ENCODE results near the gene IGFN1.

Gene IGFN1

DNA sequence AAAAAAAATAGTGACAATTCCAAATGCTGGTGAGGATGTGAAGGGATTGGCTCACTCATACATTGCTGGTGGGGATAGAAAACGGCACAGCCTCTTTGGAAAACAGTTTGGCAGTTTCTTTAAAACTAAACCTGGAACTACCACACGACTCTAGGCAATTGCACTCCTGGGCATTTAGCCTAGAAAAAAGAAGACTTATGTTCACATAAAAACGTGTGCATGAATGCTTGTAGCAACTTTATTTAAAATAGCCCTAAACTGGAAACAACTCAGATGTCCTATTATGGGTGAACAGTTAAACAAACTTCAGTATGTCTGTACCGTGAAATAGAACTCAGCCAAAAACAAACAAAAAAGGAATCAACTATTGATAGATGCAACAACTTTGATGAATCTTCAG, 26.9 kb upstream of the IGFN1 start:
- no peak for DNase-seq (ENCODE audit: low spot score)

DNA sequence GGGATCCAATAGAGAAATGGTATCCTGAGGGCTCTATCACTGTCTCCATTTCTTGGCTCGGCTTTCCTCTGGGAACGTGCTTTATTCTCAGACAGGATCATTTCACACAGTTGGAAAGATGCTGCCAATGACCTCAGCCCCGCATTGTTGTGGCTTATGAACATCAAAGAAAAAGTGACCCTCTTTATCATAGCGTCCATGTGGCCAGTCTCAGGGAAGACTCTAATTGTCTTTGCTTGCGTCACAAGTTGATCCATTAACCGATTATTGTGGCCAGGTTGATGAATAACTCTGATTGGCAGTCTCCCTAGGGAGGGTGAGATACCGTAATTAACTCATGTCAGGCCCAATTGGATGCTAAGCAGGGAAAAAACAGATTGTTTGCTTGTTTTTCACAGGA, 26.0 kb upstream of the IGFN1 start:
- no peak for DNase-seq (ENCODE audit: low spot score)

DNA sequence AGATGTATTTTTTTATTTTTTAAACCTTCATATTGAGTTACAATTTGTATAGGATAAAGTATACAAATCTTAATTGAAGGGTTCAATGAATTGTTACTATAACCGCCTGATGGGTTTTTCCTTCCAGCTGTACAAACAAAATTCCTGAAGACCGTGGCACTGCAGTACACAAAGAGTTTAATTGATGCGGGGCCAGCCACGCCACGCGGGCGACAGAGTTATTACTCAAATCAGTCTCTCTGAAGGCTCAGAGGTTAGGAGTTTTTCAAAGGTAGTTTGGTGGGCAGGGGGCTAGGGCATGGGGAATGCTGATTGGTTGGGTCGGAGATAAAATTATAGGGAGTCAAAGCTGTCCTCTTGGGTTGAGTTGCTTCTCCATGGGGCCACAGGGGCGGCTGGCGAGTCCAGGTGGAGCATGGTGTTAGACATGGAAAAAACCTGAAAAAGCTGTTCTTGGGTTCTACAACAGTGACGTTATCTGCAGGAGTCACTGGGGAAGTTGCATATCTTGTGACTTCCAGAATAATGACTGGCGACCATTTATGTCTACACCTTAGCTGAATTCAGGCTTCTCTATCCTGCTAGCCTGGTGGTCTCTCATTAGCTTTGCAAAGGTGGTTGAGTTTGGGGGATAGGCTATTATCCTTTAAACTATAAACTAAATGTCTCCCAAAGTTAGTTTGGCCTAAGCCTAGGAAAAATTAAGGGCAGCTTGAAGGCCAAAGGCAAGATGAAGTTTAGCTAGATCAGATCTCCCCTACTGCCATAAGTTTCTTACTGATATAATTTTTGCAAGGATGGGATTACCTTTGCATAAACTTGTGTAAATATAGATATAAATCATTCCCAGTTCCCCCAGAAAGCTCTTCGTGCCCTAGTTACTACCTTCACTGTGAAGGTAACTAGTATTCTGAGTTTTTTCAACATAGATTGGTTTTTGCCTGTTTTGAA, 23.3 kb upstream of the IGFN1 start:
- no peak for DNase-seq (ENCODE audit: low spot score)

DNA sequence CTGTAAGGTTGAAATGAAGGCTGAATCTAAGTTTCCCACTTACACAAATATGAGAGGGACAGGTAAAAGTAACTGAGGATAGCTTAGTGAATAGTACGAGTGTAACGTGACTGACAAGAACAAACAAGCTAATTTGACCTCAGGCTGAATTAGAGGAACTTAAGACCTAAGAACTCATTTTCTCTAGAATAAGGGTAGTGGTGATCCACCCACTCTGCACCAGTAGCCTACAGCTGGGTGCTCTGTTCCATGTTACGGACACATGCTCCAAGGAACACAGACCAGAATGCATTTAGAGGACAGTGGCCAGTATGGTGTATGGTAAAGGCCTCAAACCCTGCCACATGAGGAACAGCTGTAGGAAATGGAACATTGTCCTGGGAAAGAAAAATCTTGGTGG, 21.4 kb upstream of the IGFN1 start:
- no peak for DNase-seq (ENCODE audit: low spot score)

DNA sequence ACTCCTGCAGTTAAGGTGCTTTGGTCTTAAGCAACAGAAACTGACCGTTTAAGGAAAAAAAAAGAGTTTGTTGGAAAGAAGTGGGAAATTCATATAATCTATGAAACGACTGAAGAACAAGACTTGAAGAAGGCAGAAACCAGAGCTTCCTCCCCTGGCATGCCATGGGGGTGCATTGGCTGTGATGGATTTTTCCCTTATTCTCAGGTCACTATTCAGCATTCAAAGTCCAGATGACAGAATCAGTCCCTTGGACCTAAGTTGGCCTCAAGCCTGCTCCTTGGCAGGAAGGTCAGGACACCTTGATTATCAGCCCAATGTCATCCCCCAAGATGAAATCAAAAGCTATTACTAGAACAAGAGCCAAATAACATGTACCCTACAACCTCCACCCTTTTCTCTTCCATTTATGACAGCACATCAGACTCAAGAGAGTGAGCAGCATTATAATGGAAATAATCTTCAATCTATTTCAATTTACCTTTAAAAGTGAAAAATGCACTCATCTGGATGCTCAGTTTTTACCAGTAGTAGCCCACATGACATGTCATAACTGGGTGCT, 20.6 kb upstream of the IGFN1 start:
- DNase-seq (ENCODE audit: low spot score) = no peak

DNA sequence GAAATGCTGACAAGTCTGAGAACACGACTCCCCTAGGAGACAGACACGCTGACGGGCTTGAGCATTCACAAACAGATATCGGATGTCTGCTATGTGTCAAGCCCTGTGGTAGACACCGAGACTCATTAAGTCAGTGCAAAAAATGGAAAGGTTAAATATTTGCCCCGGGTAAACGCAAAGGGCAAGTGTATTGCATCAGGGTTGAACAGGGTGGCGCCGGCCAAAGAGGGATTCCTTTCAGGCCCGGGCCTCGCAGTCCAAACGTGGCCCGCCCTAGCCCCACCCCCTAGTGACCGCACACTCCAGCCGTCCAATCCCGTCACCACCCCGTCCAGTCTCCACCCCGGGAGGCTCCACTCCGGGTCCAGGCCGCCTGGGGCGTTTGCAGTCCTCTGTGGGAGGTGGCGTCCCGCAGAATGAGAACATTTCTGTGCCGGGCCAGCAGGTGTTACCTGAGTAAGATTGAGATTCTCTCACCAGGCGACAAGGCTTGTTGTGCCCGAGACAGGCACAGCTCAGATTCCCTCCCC, 20.0 kb upstream of the IGFN1 start:
- DNase-seq (ENCODE audit: low spot score) = peak; percentile 96

DNA sequence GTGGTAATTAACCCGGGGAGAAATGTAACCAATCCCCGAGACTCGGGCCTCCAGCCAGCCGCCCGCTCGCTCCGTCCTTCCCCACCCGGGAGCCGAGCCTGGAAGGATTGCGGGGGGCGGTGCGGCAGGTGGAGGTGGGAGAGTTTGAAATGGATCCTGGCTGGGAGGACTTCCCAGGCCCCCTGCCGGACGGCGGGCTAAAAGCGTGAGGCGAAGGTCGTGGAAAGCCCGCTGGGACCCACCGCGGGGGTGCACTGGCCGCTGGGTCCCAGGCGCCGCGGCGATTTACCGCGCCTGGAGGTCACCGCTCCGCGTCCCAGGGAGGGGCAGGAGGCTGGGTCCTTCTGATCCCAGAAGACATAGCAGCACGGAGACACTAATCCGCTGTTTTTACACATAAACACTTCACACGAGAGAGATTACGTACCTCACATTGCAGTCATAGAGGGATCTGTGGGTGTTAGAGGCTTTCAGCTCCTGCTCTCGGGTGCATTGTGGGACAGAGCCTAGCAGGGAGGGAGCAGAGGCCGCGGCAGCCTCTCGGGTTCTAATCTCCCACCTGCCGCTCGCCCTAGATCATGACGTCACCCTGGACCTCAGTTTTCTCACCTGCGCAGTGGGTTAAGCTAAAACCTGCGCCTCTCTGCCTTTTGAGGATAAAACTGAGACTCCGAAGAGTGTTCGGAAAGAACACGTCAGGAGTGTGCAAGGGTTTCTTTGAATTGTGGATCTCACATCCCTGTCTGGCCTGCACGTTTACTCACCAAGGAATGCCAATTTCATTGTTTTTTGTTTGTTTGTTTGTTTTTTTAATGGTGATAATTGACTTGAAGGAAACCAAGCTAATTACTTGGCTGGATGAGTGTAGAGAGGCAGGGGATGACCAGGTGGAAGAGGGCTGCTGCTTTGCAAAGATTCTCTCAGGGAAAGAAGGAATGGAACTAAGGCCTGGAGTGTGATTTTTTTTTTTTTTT, 19.3 kb upstream of the IGFN1 start:
- peak; percentile 62 for DNase-seq (ENCODE audit: low spot score)

DNA sequence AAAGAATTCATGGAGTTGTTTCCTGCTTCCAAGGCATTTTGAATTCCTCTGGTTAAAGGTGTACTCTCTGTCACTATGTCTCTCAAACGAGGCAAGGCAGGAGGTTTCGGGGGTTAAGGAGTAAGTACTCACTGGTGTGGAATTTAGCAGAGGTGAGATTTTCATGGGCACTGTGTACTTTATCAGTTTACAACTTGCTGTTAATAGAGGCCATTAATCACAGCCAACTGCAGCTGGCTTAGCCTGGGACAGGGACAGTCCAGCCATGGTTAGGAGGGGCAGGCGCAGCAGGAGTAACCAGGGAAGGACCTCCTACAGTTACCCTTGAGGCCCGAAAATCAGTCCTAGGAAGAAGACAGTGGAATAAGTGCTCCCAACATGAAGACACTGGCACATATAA, 18.3 kb upstream of the IGFN1 start:
- no peak for DNase-seq (ENCODE audit: low spot score)

DNA sequence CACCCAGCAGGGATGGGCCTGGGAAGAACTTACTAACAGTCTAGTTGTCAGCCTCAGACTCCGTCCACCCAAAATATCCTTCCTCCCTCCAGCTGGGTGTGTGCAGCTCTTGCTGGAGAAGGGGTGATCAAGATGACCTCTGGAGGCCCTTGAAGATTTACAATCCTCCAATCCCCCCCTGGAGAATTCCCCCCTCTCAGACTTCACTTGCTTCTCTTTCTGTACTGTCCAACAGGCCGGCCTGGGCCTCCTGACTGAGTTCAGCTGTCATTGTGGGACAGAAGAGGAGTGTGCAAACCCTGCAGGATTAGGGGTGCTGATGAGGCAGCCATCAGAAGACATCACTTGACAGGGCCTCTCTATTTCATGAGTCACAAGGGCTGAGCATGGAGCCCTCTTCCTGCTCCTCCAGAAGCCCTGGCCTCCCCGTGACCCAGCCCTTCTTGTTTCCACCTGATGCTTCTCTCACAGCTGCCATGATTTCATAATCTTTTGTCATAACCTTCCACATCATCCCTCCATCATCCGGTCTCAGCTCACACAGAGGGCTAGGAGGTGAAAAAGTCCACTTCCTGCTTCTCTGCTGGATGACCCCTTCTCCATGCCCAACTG, 17.5 kb upstream of the IGFN1 start:
- no peak for DNase-seq (ENCODE audit: low spot score)

DNA sequence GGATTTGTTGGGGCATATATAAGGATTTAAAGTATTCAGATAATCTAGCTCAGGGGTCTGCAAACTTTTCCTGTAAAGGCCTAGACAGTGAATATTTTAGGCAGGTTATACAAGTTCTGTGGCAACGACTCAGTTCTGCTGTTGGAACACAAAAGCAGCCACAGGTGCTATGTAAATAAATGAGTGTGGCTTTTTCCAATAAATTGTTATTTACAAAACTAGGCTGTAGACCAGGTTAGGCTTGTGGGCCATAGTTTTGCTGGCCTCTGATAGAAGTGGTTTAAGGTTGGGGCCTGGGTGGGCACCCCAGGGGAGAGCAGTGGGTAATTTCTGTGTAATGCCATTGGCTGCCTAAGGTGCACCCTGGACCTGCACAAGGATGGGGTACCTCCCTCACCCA, 16.9 kb upstream of the IGFN1 start:
- no peak for DNase-seq (ENCODE audit: low spot score)

DNA sequence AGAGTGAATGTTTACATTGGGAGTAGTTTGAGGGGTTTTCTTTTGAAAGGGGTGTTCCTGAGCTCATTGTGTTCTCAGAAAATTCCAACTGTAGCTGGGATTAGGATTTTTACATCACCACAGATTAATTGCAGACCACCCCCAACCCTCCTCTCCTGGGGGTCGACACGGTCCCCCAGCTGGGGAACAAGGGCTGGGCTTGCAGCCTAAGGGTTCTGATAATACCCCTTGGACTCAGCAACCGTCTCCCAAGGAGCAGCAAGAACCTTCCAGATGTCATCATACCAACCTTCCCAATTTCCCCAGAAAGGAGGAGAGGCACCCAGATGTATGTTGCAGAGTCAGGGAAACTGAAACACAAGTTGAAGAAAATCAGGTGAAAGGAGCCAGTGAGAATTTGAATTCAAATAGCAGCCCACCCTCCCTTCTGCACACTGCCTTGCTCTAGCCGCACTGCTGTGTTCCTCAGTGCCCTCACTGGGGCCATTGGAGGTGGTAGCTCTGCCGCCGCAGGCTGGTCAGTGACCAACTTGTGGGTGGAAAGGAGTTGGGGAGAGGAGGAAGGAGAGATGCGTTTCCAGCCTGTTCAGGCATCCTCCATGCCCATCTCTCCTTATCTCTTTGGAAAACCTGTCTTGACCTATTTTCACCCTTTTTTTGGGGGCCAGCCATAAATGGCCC, 14.7 kb upstream of the IGFN1 start:
- DNase-seq (ENCODE audit: low spot score) = no peak

DNA sequence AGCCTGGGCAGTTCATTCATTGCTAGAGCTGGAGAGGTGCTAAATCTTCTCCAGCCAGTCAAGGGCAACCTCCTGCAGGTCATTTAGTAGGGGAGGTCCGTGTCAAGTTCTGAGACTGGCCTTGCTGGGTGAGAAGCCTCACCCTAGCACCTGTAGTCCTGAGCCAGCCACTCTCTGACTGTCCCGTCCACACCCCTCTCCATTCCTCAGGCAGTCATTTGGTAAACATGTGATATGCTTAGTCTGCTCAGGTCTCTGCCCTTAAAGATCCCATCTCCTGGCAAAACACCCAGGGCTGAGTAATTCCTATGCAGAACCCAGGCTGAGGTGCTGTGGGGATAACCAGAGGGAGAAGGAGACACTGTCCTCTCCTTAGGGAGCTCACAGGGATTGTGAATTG, 13.7 kb upstream of the IGFN1 start:
- DNase-seq (ENCODE audit: low spot score) = peak; percentile 7

DNA sequence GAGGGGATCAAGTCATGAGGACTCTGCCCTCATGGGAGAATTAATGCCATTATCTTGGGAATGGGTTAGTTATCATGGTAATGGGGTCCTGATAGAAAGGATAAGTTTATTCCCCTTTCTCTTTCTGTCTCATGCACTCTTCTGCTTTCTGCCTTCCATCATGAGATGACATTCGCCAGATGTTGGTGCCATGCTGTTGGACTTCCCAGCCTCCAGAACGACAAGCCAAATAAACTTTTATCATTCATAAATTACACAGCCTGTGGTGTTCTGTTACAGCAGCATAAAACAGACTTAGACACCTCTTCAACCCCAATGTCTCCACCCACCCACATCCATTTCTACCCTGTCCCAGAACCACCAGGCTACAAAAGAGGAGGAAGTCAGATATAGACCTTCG, 11.9 kb upstream of the IGFN1 start:
- DNase-seq (ENCODE audit: low spot score) = no peak

DNA sequence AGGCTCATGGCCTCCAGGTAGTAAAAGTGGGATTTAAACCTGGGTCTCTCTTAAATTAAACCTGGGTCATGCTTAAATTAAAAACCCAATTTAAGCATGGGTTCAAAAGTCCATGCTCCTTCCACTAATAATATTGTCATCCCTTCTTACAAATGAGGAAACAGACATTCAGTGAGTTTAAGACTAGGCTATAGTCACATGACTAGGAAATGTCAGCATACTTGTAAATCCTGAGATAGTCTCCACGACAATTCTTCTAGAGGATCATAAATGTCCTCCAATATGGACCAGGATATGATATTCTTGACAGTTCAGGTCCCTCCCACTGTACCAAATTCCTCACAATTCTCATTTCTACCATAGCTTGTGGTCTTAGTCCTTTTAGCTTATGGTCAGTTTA, 10.5 kb upstream of the IGFN1 start:
- no peak for DNase-seq (ENCODE audit: low spot score)

DNA sequence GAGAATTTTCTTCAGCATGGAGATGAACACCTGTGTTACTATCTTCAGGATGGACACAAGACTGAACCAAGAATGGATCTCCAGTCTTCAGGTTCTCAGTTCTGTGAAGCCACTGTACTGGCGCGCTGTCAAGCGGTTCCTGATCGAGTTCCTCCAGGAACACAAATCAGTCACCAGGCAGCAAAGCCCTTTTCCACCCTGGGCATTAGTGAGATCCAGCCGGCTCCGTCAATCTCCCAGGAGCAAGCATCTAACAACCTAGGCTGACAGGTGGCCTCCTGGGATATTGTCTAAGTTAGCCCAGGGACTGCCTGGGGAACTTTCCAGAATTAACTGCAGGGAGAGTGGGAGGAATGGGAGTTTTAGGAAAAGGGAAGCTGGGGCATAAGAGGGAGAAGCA, 9.7 kb upstream of the IGFN1 start:
- DNase-seq (ENCODE audit: low spot score) = no peak

DNA sequence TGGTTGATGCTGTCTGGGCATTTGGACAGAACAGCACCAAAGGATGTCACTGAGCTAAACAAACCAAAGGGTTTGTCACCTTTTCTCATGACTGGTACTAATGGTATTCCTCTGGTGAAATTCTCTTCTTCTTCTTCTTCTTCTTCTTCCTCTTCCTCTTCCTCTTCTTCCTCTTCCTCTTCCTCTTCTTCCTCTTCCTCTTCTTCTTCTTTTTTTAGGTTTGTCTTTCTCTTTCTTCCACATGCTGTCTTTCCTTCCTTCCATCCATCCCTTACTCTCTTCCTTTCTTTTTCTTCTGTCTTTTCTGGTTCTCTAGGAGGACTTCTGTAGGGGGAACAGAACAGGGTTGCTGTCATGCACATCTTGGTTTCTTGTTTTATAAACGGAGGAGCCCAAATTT, 9.3 kb upstream of the IGFN1 start:
- DNase-seq (ENCODE audit: low spot score) = no peak

DNA sequence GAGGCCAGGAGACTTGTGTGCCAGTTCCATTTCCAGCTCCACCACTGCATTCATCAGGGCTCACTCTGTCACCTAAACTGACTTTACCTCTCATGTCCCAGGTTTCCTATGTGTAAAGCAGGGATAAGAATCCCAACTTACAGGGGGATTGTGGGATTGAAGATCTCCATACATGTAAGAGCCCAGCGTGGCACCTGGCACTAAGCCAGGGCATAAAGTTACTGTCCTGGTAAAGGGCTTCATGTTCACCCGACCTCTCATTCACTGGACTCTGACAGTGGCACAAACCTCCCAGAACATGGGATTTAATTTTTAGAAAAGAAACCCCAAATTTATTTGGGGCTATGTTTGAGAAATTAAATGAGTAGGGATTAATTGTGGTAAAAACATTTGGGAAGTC, 8.9 kb upstream of the IGFN1 start:
- DNase-seq (ENCODE audit: low spot score) = no peak

DNA sequence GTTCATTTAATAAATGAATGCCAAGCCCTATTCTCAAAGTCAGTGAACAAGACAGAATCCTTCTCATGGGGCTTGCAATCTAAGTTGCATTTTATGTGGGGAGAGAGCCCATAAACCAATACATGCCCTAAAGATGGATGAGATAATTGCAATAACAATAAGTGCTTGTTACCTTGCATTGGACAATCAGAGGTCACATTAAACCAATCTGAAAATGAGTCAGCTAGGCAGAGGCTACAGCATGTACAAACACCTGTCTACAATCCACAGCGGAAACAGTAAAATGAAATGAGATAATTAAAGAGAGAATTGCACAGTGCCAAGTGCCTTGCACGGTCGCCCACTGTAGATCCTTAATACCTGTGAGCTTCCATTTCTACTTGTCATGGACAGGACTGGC, 7.4 kb upstream of the IGFN1 start:
- DNase-seq (ENCODE audit: low spot score) = no peak

DNA sequence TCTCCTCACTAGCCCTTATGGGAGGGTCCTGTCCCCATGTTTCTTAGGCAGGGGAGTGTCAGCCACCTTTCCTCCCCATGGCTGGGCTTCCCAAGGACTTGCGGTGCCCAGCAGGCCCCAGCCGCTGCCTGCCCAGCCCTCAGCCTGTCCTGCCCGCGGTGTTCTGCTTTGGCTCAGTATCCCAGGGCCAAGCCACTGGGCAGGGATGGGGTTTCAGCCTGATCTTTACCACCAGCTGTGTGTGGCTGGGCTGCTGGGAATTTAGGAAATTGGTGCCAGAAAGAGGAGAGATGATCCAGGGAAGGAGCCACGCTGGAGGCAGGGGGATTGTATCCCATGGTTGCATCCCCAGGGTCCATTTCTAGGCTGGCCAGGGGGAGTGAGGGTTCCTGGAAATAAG, 6.9 kb upstream of the IGFN1 start:
- DNase-seq (ENCODE audit: low spot score) = no peak

DNA sequence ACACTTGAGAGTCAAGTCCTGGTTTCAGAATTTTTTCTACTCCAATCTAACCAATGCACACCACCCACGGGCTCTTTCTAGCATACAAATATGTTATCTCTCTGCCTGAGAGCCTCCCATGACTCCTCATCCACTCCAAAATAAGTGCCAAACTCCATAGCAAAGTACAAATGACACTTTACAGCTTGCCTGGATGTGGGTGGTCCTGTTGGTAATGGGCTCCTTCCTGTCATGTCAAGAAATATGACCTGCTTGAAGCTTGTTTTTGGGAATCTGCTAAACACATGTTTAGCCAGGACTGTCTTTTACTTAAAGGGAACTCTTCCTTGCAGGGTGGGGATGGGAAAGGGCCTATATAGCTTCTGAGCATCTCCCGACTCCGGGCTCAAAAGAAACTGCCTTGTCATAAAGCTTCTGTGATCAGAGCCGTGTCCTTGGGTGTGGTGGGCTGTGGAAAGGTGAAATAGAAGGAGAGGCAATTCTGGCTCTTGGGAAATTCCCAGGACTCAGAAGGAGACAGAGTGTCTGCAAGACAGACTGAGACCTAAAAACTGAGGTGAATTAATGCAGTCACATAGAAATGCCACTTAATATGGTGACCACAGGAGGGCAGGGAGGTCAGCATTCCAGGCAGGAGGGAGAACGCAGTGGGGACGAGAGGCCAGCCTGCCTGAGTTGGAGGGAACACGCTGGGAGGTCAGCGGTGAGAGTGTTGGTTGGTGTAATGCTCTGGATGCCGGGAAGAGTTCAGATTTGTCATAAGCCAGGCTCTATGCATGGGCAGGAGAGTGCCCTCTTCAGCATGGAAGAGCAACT, 6.1 kb upstream of the IGFN1 start:
- DNase-seq (ENCODE audit: low spot score) = peak; percentile 27

DNA sequence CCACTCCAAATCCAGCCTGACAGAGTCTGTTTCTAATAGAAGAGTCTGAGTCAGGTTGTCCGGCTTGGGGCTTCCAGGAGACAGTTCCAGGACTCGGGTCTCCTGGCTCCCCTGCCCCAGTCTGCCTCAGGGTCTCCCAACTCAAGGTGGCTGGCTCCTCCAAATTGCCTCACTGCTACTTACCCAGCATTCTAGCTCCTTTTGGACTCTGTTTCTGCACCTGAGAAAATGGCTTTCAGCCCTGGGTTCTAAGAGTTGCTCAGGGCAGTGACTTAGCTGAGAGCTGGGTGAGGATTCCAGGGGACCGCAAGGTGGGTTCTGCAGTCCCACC, 5.5 kb upstream of the IGFN1 start:
- DNase-seq (ENCODE audit: low spot score) = no peak

All from LoVo (cell line).